H1 (cell line): ENCODE data around the gene CKB. TPM values are rescaled to one million over a fixed set of nuclear protein-coding genes. Genes with fewer than 3 reads are reported as not detected.

Experiments used
- ATF3 ChIP-seq: IDR thresholded peaks from 2 replicates; pipeline ENCODE4 v1.6.1; 2011; ENCODE audit warnings: low read depth, mild to moderate bottlenecking, low read length; ENCODE audit not compliant: insufficient read depth
- CHD7 ChIP-seq: fragments of 300-600 bp; sonication (generic); IDR thresholded peaks from 2 replicates; pipeline ENCODE4 v1.7.1; 2012; ENCODE audit warnings: low read length, moderate library complexity, mild to moderate bottlenecking, inconsistent platforms; ENCODE audit not compliant: insufficient replicate concordance
- CREB1 ChIP-seq: IDR thresholded peaks from 2 replicates; pipeline ENCODE4 v1.6.1; 2012; ENCODE audit warnings: inconsistent platforms
- EGR1 ChIP-seq: IDR thresholded peaks from 2 replicates; pipeline ENCODE4 v1.6.1; 2011; ENCODE audit warnings: low read depth, low read length, borderline replicate concordance
- EZH2 ChIP-seq: fragments of 200-600 bp; sonication (generic); IDR thresholded peaks from 2 replicates; pipeline ENCODE4 v1.7.1; 2012; ENCODE audit warnings: low read depth, mild to moderate bottlenecking, moderate library complexity, low read length, inconsistent platforms; ENCODE audit not compliant: severe bottlenecking
- NRF1 ChIP-seq: IDR thresholded peaks from 2 replicates; pipeline ENCODE4 v1.6.1; 2011; ENCODE audit warnings: mild to moderate bottlenecking, low read depth, low read length, improper control_type of control experiment
- PHF8 ChIP-seq: fragments of 200-600 bp; sonication (generic); conservative IDR thresholded peaks from 2 replicates; pipeline ENCODE4 v1.7.1; 2012; ENCODE audit warnings: low read depth, mild to moderate bottlenecking, inconsistent platforms, low read length, moderate library complexity
- POLR2A ChIP-seq, 2 experiments: IDR thresholded peaks; 1 replicate in 1 of 2; 2 replicates in 1 of 2; pipeline ENCODE4 v1.6.1; 2011; ENCODE audit warnings: low read depth in 2 of 2, low read length in 2 of 2, mild to moderate bottlenecking in 2 of 2; ENCODE audit errors: control extremely low read depth in 1 of 2
- SRF ChIP-seq: IDR thresholded peaks from 2 replicates; pipeline ENCODE4 v1.6.1; 2011; ENCODE audit warnings: mild to moderate bottlenecking, low read depth, low read length, moderate library complexity
- TBP ChIP-seq: IDR thresholded peaks from 2 replicates; pipeline ENCODE4 v1.6.1; 2011; ENCODE audit warnings: low read depth, low read length, improper control_type of control experiment
- polyA plus RNA-seq, 7 experiments: library from polyadenylated mRNA; depleted of rRNA in 3 of 7; stranded (reverse) in 5 of 7; unstranded in 2 of 7; fragments of >200 nt in 5 of 7; fragments of 200-250 nt in 2 of 7; gene quantifications; 1 replicate in 5 of 7; 2 replicates in 1 of 7; 4 replicates in 1 of 7; pipeline versions ENCODE4 v1.2.1 to v1.2.3, GENCODE V29; 2011 to 2013; ENCODE audit warnings: missing spikeins in 2 of 7, mixed read lengths in 2 of 7
- total RNA-seq: library from RNA; stranded (reverse); fragmentation: NEBNext Ultra II Directional; extraction: Animal tissue kit (Norgen Biotek cat#: 25700); gene quantifications from 2 replicates; pipeline ENCODE4 v1.2.1, GENCODE V29; 2021

The CKB gene
- total and polyA plus RNA-seq, 2 of the 8 experiments (the other 6 are each of a cell fraction or from before 2014, with no cell fraction given), result 538 to 950 TPM

- no peak for TF ChIP-seq CHD7
- TF ChIP-seq POLR2A (IDR thresholded peaks at IDR 0.05; ENCODE audit: control extremely low read depth in 1 of 2, low read depth in 2 of 2, low read length in 2 of 2), result no peak
- no peak for TF ChIP-seq PHF8
- TF ChIP-seq EGR1, result no peak
- no peak for TF ChIP-seq CREB1
- no peak for TF ChIP-seq TBP
- TF ChIP-seq EZH2, result no peak
- TF ChIP-seq SRF, result no peak
- TF ChIP-seq ATF3, result no peak
- no peak for TF ChIP-seq NRF1
- TF ChIP-seq, all 59 proteins: peak for 0
These were observed 30.3 kb downstream of the CKB start (continued) for GRCh38 chr14:103492156-103492925.
